RPMI8226 (cell line): ENCODE data around the gene ACAD8.
"Not testable (repeated sequence)": the region's sequence is repeated elsewhere in the genome, so short reads cannot be mapped to it uniquely, and the experiment has no call there.

Source experiments
- DNase-seq: peaks from one replicate; pipeline ENCODE4 v3.0.0-alpha.2; 2015

ACAD8 gene

DNA sequence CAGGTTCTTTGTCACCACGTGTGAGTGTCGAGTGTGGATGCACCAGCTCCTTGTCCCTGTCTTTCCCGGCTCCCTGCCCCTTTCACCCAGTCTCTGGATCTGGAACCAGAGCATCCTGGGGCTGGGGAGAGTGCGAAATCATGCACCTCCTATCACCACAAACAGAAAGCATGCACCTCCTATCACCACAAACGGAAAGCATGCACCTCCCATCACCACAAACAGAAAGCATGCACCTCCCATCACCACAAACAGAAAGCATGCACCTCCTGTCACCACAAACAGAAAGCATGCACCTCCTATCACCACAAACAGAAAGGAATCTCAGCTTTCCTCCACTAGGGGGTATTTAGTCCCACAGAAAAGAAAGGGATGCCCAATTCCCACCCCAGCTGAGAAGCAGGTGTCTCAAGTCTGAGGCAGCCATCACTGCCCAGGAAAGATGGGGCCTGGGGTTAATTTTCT lies 16.9 kb downstream of the ACAD8 start:
- DNase-seq = peak; percentile 25

DNA sequence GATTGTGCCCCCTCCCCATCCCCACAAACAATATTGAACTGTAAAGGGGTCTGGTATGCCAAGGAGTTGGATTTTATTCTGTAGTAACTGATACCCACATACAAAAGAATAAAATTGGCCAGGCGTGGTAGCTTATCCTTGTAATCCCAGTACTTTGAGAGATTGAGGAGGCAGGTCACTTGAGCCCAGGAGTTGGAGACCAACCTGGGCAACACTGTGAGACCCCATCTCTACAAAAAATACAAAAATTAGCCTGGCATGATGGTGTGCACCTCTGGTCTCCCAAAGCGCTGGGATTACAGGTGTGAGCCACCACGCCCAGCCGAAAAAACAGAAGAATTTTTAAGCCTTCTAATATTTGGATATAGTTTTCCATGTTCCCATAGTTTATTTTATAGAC lies 18.6 kb downstream of the ACAD8 start:
- DNase-seq = no peak

DNA sequence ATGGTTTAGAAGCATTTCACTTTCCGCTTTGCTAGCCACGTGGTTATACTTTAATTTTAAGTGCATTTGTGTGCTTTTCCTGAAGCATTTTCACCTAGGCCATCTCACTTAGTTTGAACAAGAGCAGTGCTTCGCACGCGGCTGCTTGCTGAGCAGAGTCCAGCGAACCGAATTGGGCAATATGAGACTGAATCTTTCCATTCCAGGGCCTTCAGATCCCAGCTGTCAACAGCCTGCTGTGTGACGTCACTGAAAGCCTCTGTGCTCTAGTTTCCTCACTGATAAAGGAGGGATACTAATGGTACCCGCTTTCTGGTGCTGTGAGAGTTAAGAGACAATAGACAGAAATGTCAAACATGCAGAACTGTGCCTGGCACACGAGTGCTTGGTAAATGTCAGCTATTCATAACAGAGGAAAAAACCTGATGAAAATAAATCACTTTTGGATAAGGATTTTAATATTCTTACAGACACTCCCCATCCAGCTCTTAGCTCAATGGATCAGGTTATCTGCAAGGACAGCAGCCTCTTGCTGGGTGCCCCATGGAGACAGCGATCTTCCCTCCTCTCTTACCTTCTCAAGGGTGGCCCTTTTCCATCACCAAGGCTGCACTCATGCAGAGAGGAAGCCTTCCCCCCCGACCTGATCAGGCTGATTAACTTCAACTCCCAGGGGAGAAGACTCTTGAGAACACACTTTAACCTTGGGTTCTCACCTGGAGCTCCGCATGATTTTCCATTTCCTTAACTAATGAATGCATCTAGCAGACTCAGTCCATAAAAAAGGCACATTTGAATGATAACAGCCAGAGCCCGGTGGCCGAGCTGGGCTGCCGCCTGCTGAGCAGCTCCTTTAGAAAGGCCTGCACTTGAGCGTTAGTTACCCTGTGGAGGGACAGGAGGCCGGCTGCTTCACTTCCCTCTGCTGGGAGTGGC lies 19.3 kb downstream of the ACAD8 start:
- DNase-seq = no peak

GRCh38 chr11:134273317-134273712 lies 19.9 kb downstream of the ACAD8 start:
- no peak for DNase-seq

DNA sequence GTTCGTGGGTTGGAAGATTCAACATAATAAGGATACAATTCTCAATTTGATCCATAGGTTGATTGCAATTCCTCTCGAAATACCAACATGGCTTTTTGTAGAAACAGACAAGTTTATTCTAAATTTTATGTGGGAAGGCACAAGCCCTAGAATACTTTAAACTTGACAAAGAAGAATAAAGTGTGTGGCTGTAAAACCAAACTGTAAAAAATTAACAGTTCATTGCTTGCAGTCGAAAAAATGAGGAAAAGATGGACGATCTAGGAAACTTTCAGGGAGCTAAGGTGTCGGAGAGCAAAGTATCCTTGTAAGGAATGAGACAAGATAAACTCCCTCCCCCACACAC lies 21.8 kb downstream of the ACAD8 start:
- no peak for DNase-seq

DNA sequence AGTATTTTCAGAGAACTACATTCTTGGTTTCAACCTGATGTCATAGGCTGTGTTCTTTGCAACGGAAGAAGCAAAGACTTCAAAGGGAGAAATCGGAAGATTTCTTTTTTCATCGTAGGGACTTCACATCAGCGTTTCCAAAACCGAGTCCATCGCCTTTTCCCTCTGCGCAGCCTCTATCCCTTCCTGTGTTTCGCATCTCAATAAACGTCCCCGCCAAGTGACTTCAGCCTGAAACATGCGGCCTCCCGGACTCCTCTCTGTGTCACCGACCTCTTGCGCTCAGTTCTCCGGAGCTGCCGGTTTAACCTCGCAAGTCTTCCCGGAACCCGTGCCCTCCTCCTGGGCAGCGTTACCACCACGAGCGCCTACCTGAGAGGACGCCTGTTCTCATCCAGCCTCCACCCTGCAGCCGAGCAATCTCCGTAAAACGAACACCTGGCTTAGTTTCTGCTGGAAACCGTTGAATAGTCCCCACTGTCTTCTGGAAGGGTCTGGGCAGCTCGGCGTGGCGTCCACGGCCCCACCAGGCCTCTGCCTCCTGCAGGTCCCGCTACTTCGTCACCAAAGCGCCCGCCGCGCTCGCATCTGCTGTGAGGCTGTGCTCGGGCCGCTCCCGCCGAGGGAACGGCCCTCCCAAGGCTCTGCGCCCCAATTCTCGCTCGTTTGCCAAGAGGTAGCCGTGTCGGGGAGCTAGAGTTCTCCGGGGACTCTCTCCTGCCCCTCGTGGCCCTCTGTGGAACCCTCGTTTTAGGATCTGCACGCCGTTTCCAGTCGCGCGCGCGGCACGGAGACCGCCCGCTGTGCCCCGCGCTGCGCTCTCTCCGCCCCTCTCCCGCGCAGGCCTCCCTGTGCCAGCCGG lies 22.4 kb downstream of the ACAD8 start, which contains the start of gene GLB1L3:
Gene GLB1L3 (plus strand): TSS at position 846 of the 862 bp plus-strand sequence. CDS start 362 bp downstream, outside the sequence.
- peak; percentile 9 for DNase-seq

DNA sequence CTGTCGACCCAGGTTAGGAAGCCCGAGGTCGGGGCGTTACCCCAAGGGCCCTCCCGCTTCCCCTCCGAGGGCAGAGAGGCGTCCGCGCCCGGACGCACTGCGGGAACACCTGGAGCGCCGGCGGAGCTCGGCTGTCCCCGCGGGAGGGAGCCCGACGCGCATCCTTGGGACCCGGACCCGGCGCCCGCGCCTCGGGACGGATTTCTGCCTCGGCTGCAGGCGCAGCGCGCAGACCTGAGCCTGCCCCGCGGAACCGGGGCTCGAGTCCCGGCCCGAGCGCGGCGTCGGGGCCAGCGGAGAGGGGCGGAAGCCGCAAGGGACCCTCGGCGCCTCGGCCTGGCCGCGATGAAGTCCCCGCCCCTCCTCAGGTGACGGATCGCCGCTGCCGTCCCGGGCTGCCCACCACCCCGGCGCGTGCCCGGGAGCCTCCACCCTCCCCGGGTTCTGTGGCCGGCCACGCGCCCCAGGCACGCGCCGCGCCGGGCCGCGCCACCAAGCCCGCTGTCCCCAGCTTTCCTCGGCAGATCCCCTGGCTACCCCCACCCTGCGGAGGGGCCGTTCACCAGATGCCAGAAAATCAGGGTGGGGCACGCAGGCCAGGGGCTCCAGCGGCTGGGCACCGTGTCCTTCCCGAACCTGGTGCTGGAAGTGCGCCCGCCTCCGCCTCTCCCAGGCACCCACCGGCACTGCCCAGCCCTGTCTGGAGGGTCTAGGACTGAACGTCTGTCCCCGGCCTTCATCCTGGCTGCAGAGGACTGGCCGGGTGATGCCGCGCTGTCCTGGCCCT lies 23.2 kb downstream of the ACAD8 start:
- no peak for DNase-seq

GRCh38 chr11:134277183-134278001 lies 24.0 kb downstream of the ACAD8 start:
- no peak for DNase-seq

GRCh38 chr11:134278356-134278755 lies 25.0 kb downstream of the ACAD8 start:
- no peak for DNase-seq

DNA sequence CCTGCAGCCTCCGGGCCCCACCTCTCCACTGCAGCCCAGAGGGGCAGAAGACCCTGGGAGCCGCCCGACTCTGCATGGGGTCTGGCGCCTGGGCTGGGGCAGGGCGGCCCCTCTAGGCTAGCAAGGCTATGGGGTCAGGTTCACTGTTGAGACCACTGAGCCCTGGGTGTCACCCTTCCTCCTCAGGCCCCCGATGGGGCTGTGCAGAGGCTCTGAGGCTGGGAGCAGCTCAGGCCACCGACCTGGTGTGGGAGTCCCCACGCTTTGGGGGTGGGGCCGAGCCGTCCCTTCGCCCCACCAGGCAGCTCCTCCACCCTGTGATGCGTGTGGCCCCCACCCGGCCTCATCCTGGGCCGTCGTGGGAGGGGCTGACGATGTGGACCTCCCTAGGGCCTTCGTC lies 28.3 kb downstream of the ACAD8 start:
- not testable (repeated sequence) for DNase-seq

GRCh38 chr11:134282121-134283045 lies 29.0 kb downstream of the ACAD8 start:
- DNase-seq = no peak

DNA sequence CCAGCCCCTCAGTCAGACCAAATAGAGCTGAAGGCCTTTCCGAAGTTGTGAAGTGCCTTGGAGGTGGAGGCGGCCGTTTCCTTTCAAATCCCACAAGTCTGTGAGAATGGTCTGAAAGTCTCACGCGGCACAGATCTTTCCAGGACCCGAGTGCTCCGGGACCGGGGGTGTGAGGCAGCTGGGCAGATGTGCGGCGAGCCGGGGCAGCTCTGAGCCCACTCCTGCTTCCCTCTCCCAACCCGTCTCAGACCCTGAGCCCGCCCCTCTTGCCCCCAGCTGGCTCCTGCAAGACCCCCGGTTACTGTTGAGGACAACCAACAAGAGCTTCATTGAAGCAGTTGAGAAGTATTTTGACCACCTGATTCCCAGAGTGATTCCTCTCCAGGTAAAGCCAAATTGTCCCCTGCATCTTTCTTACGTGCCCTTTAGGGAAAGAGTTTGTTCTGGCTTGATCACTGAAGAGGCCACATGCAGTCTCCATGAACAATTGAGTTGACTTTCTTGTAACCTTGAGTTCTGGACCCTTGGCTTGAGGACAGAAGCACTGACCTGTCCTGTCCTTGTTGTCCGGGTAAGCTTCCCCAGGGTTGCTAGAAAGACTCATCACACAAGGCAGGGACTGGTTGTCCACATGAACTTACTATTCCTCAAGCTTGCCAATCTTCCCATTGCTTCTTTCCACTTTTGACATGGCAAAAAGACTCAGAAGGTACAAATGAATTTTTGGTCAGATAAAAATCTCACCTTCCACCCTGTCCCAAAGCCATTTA lies 30.3 kb downstream of the ACAD8 start:
- no peak for DNase-seq

GRCh38 chr11:134284349-134284748 lies 31.0 kb downstream of the ACAD8 start:
- not testable (repeated sequence) for DNase-seq

DNA sequence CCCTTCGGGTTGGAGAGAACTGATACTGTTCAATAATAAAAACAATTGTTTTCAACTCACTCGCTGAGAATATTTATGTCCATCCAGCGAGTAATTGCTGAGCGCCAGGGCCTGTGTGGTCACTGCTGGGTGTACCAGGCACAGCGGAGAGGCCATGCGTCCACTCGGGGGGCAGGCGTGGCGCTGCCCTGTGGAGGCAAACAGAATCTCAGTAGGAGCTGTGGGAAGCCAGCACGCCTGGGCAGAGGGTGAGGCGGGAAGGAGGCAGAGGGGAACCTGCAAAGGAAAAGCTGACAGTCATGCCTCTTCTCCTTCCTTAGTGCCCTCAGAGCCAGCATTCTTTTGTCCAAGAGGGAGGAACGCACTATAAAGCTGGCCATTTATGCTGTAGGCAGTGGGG lies 34.2 kb downstream of the ACAD8 start:
- DNase-seq = no peak

DNA sequence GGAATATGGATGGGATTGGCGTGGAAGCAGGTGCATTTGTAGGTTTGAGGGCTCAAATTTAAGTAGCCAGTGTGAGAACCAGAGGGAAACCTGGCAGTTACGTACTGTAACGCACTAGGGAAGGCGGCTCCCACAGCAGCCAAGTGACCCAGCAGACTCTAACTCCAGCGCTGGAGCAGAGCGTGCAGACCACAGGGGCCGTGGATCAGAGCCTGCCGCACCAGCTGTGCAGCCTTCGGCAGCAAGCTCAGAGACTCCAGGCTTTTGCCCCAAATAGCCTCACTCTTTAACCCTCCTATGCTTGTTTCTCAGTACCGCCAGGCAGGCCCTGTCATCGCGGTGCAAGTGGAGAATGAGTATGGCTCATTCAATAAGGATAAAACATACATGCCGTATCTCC lies 35.1 kb downstream of the ACAD8 start:
- no peak for DNase-seq

DNA sequence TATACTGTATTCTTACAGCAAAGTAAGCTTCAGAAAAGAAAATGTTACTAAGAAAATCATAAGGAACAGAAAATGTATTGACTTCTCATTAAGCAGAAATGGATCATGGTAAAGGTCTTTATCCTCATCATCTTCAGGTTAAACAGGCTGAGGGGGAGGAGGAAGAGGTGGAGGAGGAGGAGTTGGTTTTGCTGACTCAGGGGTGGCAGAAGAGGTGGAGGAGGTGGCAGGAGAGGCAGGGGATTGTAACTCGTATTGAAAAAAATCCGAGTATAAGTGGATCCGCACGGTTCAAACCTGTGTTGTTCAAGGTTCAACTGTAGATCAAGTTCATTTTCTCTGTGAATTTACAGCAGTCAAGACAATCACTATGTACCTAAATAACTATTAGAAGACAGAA lies 35.8 kb downstream of the ACAD8 start:
- no peak for DNase-seq

DNA sequence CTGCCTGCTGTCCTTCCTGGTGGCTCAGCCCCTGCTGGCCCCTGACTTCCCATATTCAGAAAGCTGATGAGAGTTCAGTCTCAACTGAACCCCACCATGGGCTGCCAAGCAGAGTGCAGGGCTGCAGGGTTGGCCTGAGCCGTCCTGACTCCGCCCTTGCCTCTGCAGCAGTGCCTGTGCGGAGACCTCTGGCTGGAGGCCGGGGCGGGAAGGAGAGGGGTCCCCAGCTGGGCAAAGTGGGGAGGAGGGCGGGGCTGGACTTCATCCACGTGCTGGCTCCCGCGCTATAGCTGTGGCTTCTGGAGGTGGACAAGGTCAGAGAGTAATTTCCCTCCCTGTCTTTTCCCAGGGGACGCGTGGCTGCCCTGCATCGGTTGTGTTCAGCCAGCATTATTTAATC lies 36.4 kb downstream of the ACAD8 start:
- DNase-seq = no peak

DNA sequence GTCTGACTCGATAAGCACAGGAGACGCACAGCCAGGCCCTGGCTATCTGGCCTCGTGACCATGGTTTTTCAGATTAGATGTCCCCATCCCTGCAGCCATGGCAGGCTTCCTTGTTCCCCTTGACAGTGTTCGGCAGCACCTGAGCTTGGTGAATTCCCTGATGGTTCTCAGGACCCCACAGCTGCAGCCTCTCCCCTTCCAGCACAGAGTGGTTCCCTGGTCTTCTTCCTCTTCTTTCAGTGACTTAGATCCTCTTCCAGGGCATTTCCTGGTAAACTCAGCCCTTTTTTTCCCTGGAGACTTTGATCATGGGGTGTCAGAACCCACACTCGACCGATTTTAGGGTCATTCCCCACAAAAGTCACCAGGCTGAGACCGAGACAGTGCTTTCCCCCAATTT lies 37.3 kb downstream of the ACAD8 start:
- no peak for DNase-seq

DNA sequence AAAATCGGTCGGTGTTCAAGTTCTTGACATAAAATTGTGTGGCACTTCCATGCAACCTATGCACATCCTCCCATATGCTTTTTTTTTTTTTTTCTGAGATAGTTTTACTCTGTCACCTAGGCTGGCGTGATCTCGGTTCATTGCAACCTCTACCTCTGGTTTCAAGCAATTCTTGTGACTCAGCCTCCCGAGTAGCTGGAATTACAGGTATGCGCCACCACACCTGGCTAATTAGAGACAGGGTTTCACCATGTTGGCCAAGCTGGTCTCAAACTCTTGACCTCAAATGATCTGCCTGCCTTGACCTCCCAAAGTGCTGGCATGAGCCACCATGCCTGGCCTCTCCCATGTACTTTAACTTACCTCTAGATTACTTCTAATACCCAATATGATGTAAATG lies 37.8 kb downstream of the ACAD8 start:
- no peak for DNase-seq

GRCh38 chr11:134292661-134293060 lies 39.3 kb downstream of the ACAD8 start:
- no peak for DNase-seq
